Gastroesophageal sphincter (tissue), 4 donors: ENCODE measurements around the gene ROBO1. TPM values are rescaled to one million over a fixed set of nuclear protein-coding genes. Genes with fewer than 3 reads are reported as not detected.

Source experiments
- ATAC-seq: fragments of 150-250 bp; one replicate; pipeline ENCODE4 v1.9.1; 2016; ENCODE audit warnings: mild to moderate bottlenecking, moderate library complexity
- H3K27ac ChIP-seq, 4 donors: fragments of 200-600 bp; sonication (generic) in 3 of 4; 1 replicate in 3 of 4; 2 replicates in 1 of 4; pipeline ENCODE4 v1.5.1; 2016 to 2019
- H3K27me3 ChIP-seq: fragments of 200-600 bp; sonication (generic); one replicate; pipeline ENCODE4 v1.5.1; 2019
- H3K36me3 ChIP-seq, 2 donors: fragments of 200-600 bp; sonication (generic); one replicate each; pipeline ENCODE4 v1.5.1; 2019; ENCODE audit warnings: control low read depth in 1 of 2
- H3K4me1 ChIP-seq, 3 donors: fragments of 200-600 bp; sonication (generic); 1 replicate in 2 of 3; 2 replicates in 1 of 3; pipeline ENCODE4 v1.5.1; 2016 to 2019; ENCODE audit warnings: control low read depth in 2 of 3
- H3K4me3 ChIP-seq, 2 donors: fragments of 200-600 bp; sonication (generic); one replicate each; pipeline ENCODE4 v1.5.1; 2019; ENCODE audit warnings: mild to moderate bottlenecking in 1 of 2, moderate library complexity in 1 of 2
- H3K9me3 ChIP-seq, 3 donors: fragments of 200-600 bp; sonication (generic); one replicate each; pipeline ENCODE4 v1.5.1; 2017 to 2019; ENCODE audit warnings: control low read depth in 2 of 3
- CTCF ChIP-seq, 4 experiments: fragments of 200-600 bp in 2 of 4; fragments of 450-650 bp in 2 of 4; sonication (generic) in 1 of 4; IDR thresholded peaks; one replicate each; pipeline ENCODE4 v1.5.1; 2017 to 2019; ENCODE audit warnings: antibody characterized with exemption in 4 of 4, mild to moderate bottlenecking in 2 of 4, moderate library complexity in 2 of 4
- EP300 ChIP-seq: sonication (generic); formaldehyde crosslinking; IDR thresholded peaks from one replicate; pipeline ENCODE4 v1.6.1; 2017; ENCODE audit warnings: antibody characterized with exemption, mild to moderate bottlenecking
- POLR2A ChIP-seq, 2 donors: fragments of 450-650 bp; IDR thresholded peaks; one replicate each; pipeline ENCODE4 v1.6.1; 2017; ENCODE audit warnings: antibody characterized with exemption in 2 of 2, mild to moderate bottlenecking in 2 of 2, moderate library complexity in 1 of 2
- POLR2AphosphoS5 ChIP-seq: sonication (generic); formaldehyde crosslinking; IDR thresholded peaks from one replicate; pipeline ENCODE4 v1.6.1; 2017; ENCODE audit warnings: antibody characterized with exemption
- WGBS, 2 donors: methylation state at CpG; one replicate each; pipeline ENCODE4 v1.1.5; 2018; ENCODE audit warnings: low coverage in 1 of 2; 5-methylcytosine and 5-hydroxymethylcytosine counted together
- total RNA-seq, 4 donors: library from RNA; depleted of rRNA; stranded (reverse); fragments of >200 nt; gene quantifications; one replicate each; pipeline ENCODE4 v1.1.0, GENCODE V29; 2016

ROBO1 gene
- total RNA-seq, 4 donors from 2014 or later: 9.7 to 15.3 (median 12.9) TPM

GRCh38 chr3:78659386-78659987 lies 1108.3 kb downstream of the ROBO1 start:
- H3K27ac ChIP-seq: no peak overlapping the region
- WGBS, 2 donors: 23 to 50% methylated on average over 4 to 6 of the region's 6 CpGs
- TF ChIP-seq CTCF (IDR thresholded peaks at IDR 0.05) (peak; percentile 52 to 76 (median 66)), EP300 (no peak)

GRCh38 chr3:78647726-78648125 lies 1120.1 kb downstream of the ROBO1 start:
- Histone ChIP-seq H3K9me3 (no peaks in the 10 kb centered on the region), H3K4me3 (no peak overlapping the region), H3K27me3 (no peaks in the 10 kb centered on the region), H3K27ac (no peak overlapping the region), H3K4me1 (peaks cover 0 to 6% (median 0%) of the 10 kb centered on the region in 3 donors), H3K36me3 (peaks cover 0 to 4% of the 10 kb centered on the region in 2 donors)
- WGBS, 2 donors: 17 to 22% methylated on average over 2 of the region's 2 CpGs
- no peak for TF ChIP-seq POLR2A (IDR thresholded peaks at IDR 0.05)
- no peak for TF ChIP-seq POLR2AphosphoS5
- TF ChIP-seq CTCF (IDR thresholded peaks at IDR 0.05): no peak
- TF ChIP-seq EP300: no peak
- no peak for ATAC-seq

More at GRCh38 chr3:78659386-78659987, 1108.3 kb downstream of the ROBO1 start:
- H3K9me3 ChIP-seq: no peaks in the 10 kb centered on the region
- H3K27me3 ChIP-seq: no peaks in the 10 kb centered on the region
- peaks cover 0 to 6% of the 10 kb centered on the region in 2 donors for H3K36me3 ChIP-seq
- H3K4me3 ChIP-seq: no peak overlapping the region
- H3K4me1 ChIP-seq: no peaks in the 10 kb centered on the region
- ATAC-seq: no peak

GRCh38 chr3:78645628-78646310 lies 1122.0 kb downstream of the ROBO1 start:
- no peaks in the 10 kb centered on the region for H3K9me3 ChIP-seq
- TF ChIP-seq CTCF (IDR thresholded peaks at IDR 0.05) (peak; percentile 70 to 82 (median 78)), POLR2A (IDR thresholded peaks at IDR 0.05) (no peak)
- no peaks in the 10 kb centered on the region for H3K27me3 ChIP-seq
- H3K4me1 ChIP-seq: peaks cover 0 to 6% (median 0%) of the 10 kb centered on the region in 3 donors
- no peak overlapping the region for H3K27ac ChIP-seq
- ATAC-seq: peak; percentile 55
- H3K4me3 ChIP-seq: no peak overlapping the region
- WGBS, 2 donors: 52 to 66% methylated on average over 3 to 4 of the region's 4 CpGs
- no peaks in the 10 kb centered on the region for H3K36me3 ChIP-seq

- 0 to 14% methylated on average over 1 of the region's 1 CpG for WGBS, 2 donors
- H3K4me1 ChIP-seq: peaks cover 0 to 6% (median 0%) of the 10 kb centered on the region in 3 donors
- no peaks in the 10 kb centered on the region for H3K36me3 ChIP-seq
- TF ChIP-seq POLR2AphosphoS5 (no peak), CTCF (IDR thresholded peaks at IDR 0.05) (no peak), POLR2A (IDR thresholded peaks at IDR 0.05) (no peak), EP300 (no peak)
- ATAC-seq: no peak
- no peaks in the 10 kb centered on the region for H3K27me3 ChIP-seq
- H3K9me3 ChIP-seq: no peaks in the 10 kb centered on the region
- H3K4me3 ChIP-seq: no peak overlapping the region
- H3K27ac ChIP-seq: no peak overlapping the region
Measured at GRCh38 chr3:78644847-78645246, 1123.0 kb downstream of the ROBO1 start.
